NCI-H69 (cell line): ENCODE results near the gene GLMP.

Experiments used
- DNase-seq: peaks from one replicate; lab custom pipeline; 2025; lab: John Stamatoyannopoulos, UW

The GLMP gene

DNA sequence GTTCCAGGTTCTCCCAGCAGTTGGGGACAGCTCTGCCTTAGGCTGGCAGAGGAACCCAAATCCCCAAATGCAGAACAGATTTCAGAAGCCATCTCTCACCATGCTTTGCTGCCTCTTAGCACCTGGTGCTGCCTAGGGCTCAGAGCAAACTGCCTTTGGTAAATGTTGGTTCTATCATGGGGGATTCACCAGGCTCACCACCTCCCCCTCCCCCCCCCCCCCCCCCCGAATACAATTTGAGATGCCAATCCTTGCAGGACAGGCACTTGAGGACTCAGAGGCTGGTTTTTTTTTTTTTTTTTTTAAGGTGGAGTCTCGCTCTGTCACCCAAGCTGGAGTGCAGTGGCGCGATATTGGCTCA lies 47.2 kb downstream of the GLMP start:
- no peak for DNase-seq

DNA sequence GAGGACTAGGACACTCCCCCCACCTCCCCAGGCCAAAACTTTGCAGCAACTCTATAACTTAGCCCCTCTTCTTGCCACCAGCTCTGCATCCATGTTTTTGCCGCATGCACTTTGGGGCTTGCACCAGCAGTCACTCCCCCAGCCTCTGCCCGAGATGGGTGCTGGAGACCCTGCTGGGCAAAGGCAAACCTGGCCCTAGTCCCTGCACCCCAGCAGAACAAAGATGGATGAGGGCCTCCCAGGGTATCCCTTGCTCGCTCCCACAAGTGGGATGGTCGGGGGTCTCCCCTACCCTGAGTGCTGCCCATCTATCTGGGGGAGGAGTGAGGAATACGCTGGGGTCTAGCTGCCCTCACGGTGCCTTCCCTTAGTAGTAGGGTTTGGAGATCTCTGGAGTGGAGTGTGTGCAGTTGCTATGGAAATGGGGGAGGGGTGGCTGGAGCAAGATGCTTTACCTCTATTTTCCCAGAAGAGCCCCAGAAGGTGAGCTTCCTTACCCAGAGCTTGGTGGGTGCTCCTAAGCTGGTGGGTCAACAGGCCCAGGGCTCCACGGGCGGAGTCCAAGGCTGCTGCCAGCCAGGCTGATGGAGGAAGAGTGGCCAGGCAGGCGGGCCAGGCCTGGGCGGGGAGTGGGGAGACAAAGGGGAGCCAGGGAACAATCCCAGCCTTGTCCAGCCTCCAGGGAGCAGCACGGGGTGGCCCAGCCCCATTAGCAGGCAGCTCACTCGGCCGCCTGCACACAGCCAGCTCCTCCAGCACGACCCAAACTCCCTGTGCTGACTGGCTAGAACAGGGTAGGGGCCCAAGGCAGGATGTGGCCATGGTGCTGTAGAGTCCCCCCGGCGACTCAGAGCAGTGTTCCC lies 47.8 kb downstream of the GLMP start, which contains the start of gene PAQR6:
PAQR6 (minus strand) TSS at position 597 of the 863 bp plus-strand sequence. CDS start 1,325 bp downstream, outside the sequence.
- DNase-seq = peak; percentile 52

DNA sequence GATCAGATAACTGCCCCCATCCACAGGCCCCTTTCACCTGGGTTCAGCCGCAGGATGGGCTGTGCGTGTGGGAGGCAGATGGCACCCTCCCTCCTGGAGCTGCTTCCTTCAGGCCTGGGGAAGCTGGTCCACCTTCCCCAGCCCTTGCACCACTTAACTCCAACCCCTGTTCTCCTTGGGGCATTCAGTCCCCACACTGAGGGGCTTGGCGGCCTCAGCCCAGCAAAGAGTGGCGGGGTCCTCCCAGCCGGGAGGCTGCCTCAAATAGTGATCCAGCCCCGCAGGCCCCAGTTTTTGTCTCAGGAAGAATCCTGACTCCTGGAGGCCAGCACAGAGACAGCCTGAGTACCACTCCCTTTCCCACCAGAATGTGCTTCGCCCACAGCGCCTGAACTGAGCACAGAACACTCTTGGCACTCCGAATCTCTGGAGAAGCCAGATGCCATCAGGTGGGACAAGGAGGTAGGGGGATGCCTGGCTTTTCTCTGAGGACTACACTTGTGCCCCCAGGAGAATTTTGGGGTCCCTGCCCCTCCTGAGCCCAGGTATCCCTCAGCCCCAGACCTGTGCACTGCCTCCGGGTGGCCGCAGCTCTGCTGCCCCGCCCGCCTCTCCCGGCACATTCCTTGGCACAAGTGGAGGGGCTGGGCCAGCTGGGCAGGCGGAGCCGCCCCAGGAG lies 48.6 kb downstream of the GLMP start:
- DNase-seq = peak; percentile 52

DNA sequence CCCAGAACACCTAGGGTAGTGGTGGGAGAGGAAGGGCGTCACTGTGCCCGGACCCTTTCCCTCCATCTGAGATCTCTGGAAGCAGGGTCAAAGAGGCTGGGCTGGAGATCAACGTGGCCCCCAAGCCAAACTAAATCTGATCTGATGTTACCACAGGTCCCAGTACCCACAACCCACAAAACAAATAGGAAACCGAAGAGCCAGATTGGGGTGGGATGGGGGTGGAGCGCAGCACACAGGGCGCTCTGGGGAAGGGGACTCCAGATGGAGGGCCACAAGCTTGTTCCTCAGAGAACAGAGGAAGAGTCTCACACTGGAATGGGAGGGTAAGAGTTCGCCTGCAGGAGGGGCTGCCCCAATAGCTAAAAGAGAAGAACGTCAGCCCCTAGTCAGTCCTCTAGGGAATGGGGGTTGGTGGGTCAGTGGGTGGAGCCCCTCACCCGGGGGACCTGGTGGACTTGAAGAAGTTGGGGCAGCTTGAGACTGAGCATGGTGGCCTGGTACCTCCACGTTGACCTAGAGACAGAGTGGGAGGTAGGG lies 49.2 kb downstream of the GLMP start:
- peak; percentile 52 for DNase-seq

DNA sequence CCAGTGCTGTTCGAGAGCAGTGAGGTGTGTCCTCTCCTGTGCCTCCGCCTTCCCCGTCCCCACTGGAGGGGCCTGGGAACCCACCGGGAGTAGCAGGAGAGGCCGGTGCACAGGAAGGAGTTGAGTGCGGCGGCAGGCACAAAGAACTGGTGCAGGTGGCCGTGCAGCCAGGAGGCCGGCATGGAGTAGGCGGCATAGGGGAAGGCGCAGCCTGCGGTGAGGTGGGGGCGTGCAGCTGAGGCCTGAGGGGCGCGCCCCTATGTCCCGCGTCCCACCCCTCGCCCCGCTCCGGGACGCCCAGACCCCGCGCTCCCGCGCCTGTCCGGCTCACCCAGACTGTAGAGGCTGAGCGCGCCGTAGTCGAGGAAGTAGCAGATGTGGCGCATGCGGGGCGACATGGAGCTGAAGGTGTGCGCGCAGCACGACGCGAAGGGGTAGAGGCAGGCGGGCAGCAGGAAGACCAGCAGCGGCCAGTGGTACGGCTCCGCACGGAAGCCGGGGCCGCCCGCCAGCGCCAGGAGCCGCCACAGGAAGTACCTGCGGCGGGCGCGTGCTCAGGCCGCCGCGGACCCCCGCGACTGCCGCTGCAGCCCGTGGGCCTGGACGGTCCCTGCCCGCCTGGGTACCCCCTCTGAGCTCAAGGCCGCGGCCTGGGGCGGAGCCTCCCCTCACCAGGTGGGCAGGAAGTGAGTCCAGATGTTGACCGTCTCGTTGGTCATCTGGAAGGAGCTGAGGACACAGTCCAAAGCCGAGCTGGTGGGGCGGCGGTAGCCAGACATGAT lies 49.8 kb downstream of the GLMP start:
- DNase-seq = peak; percentile 83

DNA sequence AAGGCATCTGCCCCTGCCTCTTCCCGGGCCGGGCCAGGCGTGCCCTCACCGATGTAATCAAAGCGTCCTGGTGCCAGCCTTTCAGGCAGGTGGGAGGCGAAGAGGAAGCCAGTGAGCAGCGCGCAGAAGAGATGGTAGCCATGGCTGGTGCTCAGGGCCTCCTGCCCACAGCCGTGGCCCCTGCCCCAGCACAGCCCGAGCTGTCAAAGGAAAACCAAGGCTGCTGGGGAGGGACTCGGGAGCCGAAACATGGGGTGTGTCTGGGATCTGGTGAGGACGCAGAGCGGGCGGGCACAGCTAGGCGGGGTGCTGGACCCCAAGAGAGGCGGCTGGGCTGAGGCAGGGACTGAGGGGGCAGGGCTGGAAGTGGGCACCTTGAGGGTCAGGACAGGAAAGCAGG lies 50.8 kb downstream of the GLMP start:
- no peak for DNase-seq

DNA sequence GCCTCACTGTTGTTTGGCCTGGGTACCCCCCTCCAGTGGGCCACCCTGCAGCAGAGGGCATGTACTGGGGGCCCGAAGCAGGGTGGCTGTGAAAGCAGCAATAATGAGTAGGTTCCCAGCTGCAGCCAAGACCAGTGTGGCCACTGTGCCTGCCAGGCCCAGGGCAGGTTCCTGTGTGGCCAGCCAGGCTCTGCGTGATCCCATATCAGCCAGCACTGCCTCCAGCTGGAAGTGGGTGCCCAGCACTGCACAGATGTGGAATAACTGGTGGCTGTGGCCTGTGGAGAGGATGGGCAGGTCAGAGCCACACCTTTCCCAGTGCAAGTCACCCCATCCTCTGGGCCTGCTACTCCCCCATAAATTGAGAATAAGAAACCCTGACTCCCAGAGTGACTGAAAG lies 51.4 kb downstream of the GLMP start:
- no peak for DNase-seq

DNA sequence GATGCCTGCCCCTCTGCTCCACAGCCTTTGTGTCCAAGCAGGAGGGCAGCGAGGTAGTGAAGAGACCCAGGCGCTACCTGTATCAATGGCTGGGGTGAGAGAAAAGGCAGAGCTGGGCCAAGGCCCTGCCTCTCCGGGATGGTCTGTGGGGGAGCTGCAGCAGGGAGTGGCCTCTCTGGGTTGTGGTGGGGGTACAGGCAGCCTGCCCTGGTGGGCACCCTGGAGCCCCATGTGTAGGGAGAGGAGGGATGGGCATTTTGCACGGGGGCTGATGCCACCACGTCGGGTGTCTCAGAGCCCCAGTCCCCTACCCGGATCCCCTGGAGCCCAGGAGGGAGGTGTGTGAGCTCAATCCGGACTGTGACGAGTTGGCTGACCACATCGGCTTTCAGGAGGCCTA lies 52.7 kb downstream of the GLMP start:
- no peak for DNase-seq
